GM13976 (cell line): Measurements from ENCODE around the gene ARG1.

Source experiments
- DNase-seq: peaks from one replicate; pipeline ENCODE4 v3.0.0; 2012; ENCODE audit warnings: low spot score
- CTCF ChIP-seq: IDR thresholded peaks from 2 replicates; pipeline ENCODE4 v1.5.1; 2012; ENCODE audit warnings: borderline replicate concordance, mild to moderate bottlenecking; ENCODE audit not compliant: insufficient read depth; ENCODE audit errors: extremely low read depth, missing control alignments, control extremely low read depth
- in situ Hi-C: fragments of 300-500 bp; cut with MboI; formaldehyde crosslinking; loops from one replicate; pipeline ENCODE4 v1.12.0; 2022; ENCODE audit warnings: low sequenced_read_pairs, mixed read lengths, inconsistent platforms; ENCODE audit not compliant: unreplicated experiment

The ARG1 gene

GRCh38 chr6:131631625-131632289, 58.7 kb downstream of the ARG1 start:
- TF ChIP-seq CTCF = no peak
- in situ Hi-C loops = no loop called here
- DNase-seq = no peak
